Mesodermal cell (in vitro differentiated cells): Measurements from ENCODE around the gene PDP2.
"Not testable (repeated sequence)": the region's sequence is repeated elsewhere in the genome, so short reads cannot be mapped to it uniquely, and the experiment has no call there.

Experiments
- H3K27ac ChIP-seq: 2 replicates; pipeline ENCODE4 v1.7.0; 2013; ENCODE audit warnings: mild to moderate bottlenecking, low read depth, low read length, moderate library complexity; ENCODE audit not compliant: severe bottlenecking
- H3K36me3 ChIP-seq: 2 replicates; pipeline ENCODE4 v1.7.1; 2013; ENCODE audit warnings: mild to moderate bottlenecking, low read length, moderate library complexity; ENCODE audit not compliant: control insufficient read depth, insufficient read depth
- H3K4me1 ChIP-seq: one replicate; pipeline ENCODE4 v1.7.1; 2013; ENCODE audit warnings: mild to moderate bottlenecking, low read length; ENCODE audit not compliant: insufficient read depth, control insufficient read depth, poor library complexity, severe bottlenecking
- H3K4me3 ChIP-seq: 2 replicates; pipeline ENCODE4 v1.7.0; 2013; ENCODE audit warnings: low read length, control low read depth, mild to moderate bottlenecking; ENCODE audit not compliant: insufficient read depth, poor library complexity, severe bottlenecking; ENCODE audit errors: extremely low read depth
- H3K9me3 ChIP-seq: 2 replicates; pipeline ENCODE4 v1.7.1; 2013; ENCODE audit warnings: mild to moderate bottlenecking, low read length, moderate library complexity; ENCODE audit not compliant: control insufficient read depth
- WGBS, 2 experiments: methylation state at CpG; one replicate each; pipeline ENCODE4 v1.1.5; 2013; ENCODE audit warnings: missing lambda C conversion rate in 2 of 2; ENCODE audit not compliant: insufficient coverage in 2 of 2; 5-methylcytosine and 5-hydroxymethylcytosine counted together

PDP2 gene

GRCh38 chr16:66928702-66929388, 48.5 kb downstream of the PDP2 start:
- no peak overlapping the region for H3K4me3 ChIP-seq
- H3K27ac ChIP-seq = no peak overlapping the region
- WGBS, 2 experiments = 82 to 84% methylated on average over 7 to 9 of the region's 10 CpGs
- H3K36me3 ChIP-seq = peaks cover 17% of the 10 kb centered on the region
- H3K9me3 ChIP-seq = no peaks in the 10 kb centered on the region
- H3K4me1 ChIP-seq = peaks cover 9% of the 10 kb centered on the region

- 95 to 100% methylated on average over 1 to 3 of the region's 4 CpGs for WGBS, 2 experiments
- Histone ChIP-seq H3K9me3 (no peaks in the 10 kb centered on the region), H3K36me3 (peaks cover 17% of the 10 kb centered on the region), H3K4me3 (no peak overlapping the region), H3K4me1 (peaks cover 9% of the 10 kb centered on the region), H3K27ac (no peak overlapping the region)
These were observed 49.9 kb downstream of the PDP2 start for GRCh38 chr16:66930189-66930588.

- Histone ChIP-seq H3K4me1 (peaks cover 17% of the 10 kb centered on the region), H3K27ac (no peak overlapping the region), H3K9me3 (no peaks in the 10 kb centered on the region), H3K36me3 (peaks cover 19% of the 10 kb centered on the region), H3K4me3 (no peak overlapping the region)
- WGBS, 2 experiments = 88% methylated on average over 2 of the region's 2 CpGs; no CpG with 5 or more reads in 1 of the 2 experiments
These were observed 51.4 kb downstream of the PDP2 start for GRCh38 chr16:66931665-66932064.

- peaks cover 13% of the 10 kb centered on the region for H3K4me1 ChIP-seq
- WGBS, 2 experiments = 96 to 100% methylated on average over 3 to 4 of the region's 4 CpGs
- H3K4me3 ChIP-seq = no peak overlapping the region
- no peak overlapping the region for H3K27ac ChIP-seq
- H3K9me3 ChIP-seq = no peaks in the 10 kb centered on the region
- peaks cover 23% of the 10 kb centered on the region for H3K36me3 ChIP-seq
These were observed 51.8 kb downstream of the PDP2 start for GRCh38 chr16:66932076-66932475.

GRCh38 chr16:66933776-66934137, 53.4 kb downstream of the PDP2 start:
- peaks cover 31% of the 10 kb centered on the region for H3K36me3 ChIP-seq
- WGBS, 2 experiments = 7 to 8% methylated on average over 4 to 6 of the region's 12 CpGs
- peak overlapping the region; percentile 41 for H3K27ac ChIP-seq
- peak overlapping the region; percentile 93 for H3K4me3 ChIP-seq
- H3K4me1 ChIP-seq = peaks cover 13% of the 10 kb centered on the region
- no peaks in the 10 kb centered on the region for H3K9me3 ChIP-seq

GRCh38 chr16:66934138-66934838, 54.0 kb downstream of the PDP2 start, which contains the start of gene CIAO2B:
TSS of gene CIAO2B (minus strand) at chr16:66934402. CDS start at chr16:66934364, 38 bp downstream.
- Histone ChIP-seq H3K4me3 (peak within 1 kb of the TSS; percentile 93), H3K9me3 (no peaks in the 10 kb centered on the region), H3K27ac (peak within 1 kb of the TSS; percentile 53), H3K36me3 (peaks cover 34% of the 10 kb centered on the region), H3K4me1 (peaks cover 13% of the 10 kb centered on the region)
- 0% methylated on average over 73 to 75 of the region's 76 CpGs for WGBS, 2 experiments

GRCh38 chr16:66934839-66935313, 54.6 kb downstream of the PDP2 start:
- 11 to 16% methylated on average over 12 of the region's 24 CpGs for WGBS, 2 experiments
- H3K9me3 ChIP-seq = not testable (repeated sequence)
- peaks cover 40% of the 10 kb centered on the region for H3K36me3 ChIP-seq
- peaks cover 13% of the 10 kb centered on the region for H3K4me1 ChIP-seq
- H3K27ac ChIP-seq = peak overlapping the region; percentile 53
- H3K4me3 ChIP-seq = peak overlapping the region; percentile 93

- Histone ChIP-seq H3K27ac (peak within 1 kb of the TSS; percentile 53), H3K36me3 (peaks cover 40% of the 10 kb centered on the region), H3K4me3 (peak within 1 kb of the TSS; percentile 93), H3K4me1 (peaks cover 13% of the 10 kb centered on the region), H3K9me3 (no peaks in the 10 kb centered on the region)
- WGBS, 2 experiments = 75 to 77% methylated on average over 34 to 38 of the region's 44 CpGs
These were observed 55.1 kb downstream of the PDP2 start, which contains the start of gene CES2 for GRCh38 chr16:66935314-66936011. TSS of gene CES2 (plus strand) at chr16:66935516. CDS start at chr16:66935636, 120 bp downstream.

GRCh38 chr16:66936462-66936861, 56.1 kb downstream of the PDP2 start:
- H3K36me3 ChIP-seq = peaks cover 47% of the 10 kb centered on the region
- 92 to 100% methylated on average over 5 of the region's 6 CpGs for WGBS, 2 experiments
- peaks cover 13% of the 10 kb centered on the region for H3K4me1 ChIP-seq
- no peak overlapping the region for H3K4me3 ChIP-seq
- H3K9me3 ChIP-seq = no peaks in the 10 kb centered on the region
- H3K27ac ChIP-seq = no peak overlapping the region

GRCh38 chr16:66936889-66937554, 56.7 kb downstream of the PDP2 start:
- 93 to 95% methylated on average over 2 to 3 of the region's 4 CpGs for WGBS, 2 experiments
- Histone ChIP-seq H3K27ac (no peak overlapping the region), H3K9me3 (no peaks in the 10 kb centered on the region), H3K4me3 (no peak overlapping the region), H3K4me1 (peaks cover 13% of the 10 kb centered on the region), H3K36me3 (peaks cover 48% of the 10 kb centered on the region)
